ENCODE measurements around the gene PRKAG2.

PRKAG2 gene

GRCh38 chr7:151611878-151612277 is 265.0 kb downstream of the PRKAG2 start:
- Histone ChIP-seq H3K27me3 (replicated peaks; ENCODE audit: control insufficient read depth, insufficient read depth, low read length) (no peaks in the 10 kb centered on the region), H3K4me3 (replicated peaks; ENCODE audit: low read depth, low read length) (no peak overlapping the region), H3K36me3 (ENCODE audit: control insufficient read depth, insufficient read depth, low read length) (no peaks in the 10 kb centered on the region; the same call in 1 of the 2 replicates)
- TF ChIP-seq CTCF (IDR thresholded peaks at IDR 0.05; ENCODE audit: insufficient read depth, low read length, poor library complexity, severe bottlenecking) = no peak
- no peak for DNase-seq (ENCODE audit: extremely low read depth, insufficient read length)

- no peak for DNase-seq (ENCODE audit: extremely low read depth, insufficient read length)
Measured at GRCh38 chr7:151611041-151611440, 265.9 kb downstream of the PRKAG2 start.

GRCh38 chr7:151608031-151608551 is 268.8 kb downstream of the PRKAG2 start:
- no peak for TF ChIP-seq CTCF (IDR thresholded peaks at IDR 0.05; ENCODE audit: insufficient read depth, low read length, poor library complexity, severe bottlenecking)
- no peak for DNase-seq (ENCODE audit: extremely low read depth, insufficient read length)

More at GRCh38 chr7:151611041-151611440, 265.9 kb downstream of the PRKAG2 start:
- no peak for TF ChIP-seq CTCF (IDR thresholded peaks at IDR 0.05; ENCODE audit: insufficient read depth, low read length, poor library complexity, severe bottlenecking)
- Histone ChIP-seq H3K4me3 (replicated peaks; ENCODE audit: low read depth, low read length) (no peak overlapping the region), H3K27me3 (replicated peaks; ENCODE audit: control insufficient read depth, insufficient read depth, low read length) (no peaks in the 10 kb centered on the region), H3K36me3 (ENCODE audit: control insufficient read depth, insufficient read depth, low read length) (no peaks in the 10 kb centered on the region)

GRCh38 chr7:151607464-151607867 is 269.4 kb downstream of the PRKAG2 start:
- Histone ChIP-seq H3K36me3 (ENCODE audit: control insufficient read depth, insufficient read depth, low read length) (0 out of 2 replicates have a peak, but pooled peaks cover 2% of the 10 kb centered on the region), H3K27me3 (replicated peaks; ENCODE audit: control insufficient read depth, insufficient read depth, low read length) (no peaks in the 10 kb centered on the region), H3K4me3 (replicated peaks; ENCODE audit: low read depth, low read length) (no peak overlapping the region)
- no peak for DNase-seq (ENCODE audit: extremely low read depth, insufficient read length)
- no peak for TF ChIP-seq CTCF (IDR thresholded peaks at IDR 0.05; ENCODE audit: insufficient read depth, low read length, poor library complexity, severe bottlenecking)

More at GRCh38 chr7:151608031-151608551, 268.8 kb downstream of the PRKAG2 start:
- H3K27me3 ChIP-seq (replicated peaks; ENCODE audit: control insufficient read depth, insufficient read depth, low read length) = no peaks in the 10 kb centered on the region
- 0 out of 2 replicates have a peak, but pooled peaks cover 2% of the 10 kb centered on the region for H3K36me3 ChIP-seq (ENCODE audit: control insufficient read depth, insufficient read depth, low read length)
- no peak overlapping the region for H3K4me3 ChIP-seq (replicated peaks; ENCODE audit: low read depth, low read length)

- TF ChIP-seq CTCF (IDR thresholded peaks at IDR 0.05; ENCODE audit: insufficient read depth, low read length, poor library complexity, severe bottlenecking) = no peak
- no peak for DNase-seq (ENCODE audit: extremely low read depth, insufficient read length)
- Histone ChIP-seq H3K27me3 (replicated peaks; ENCODE audit: control insufficient read depth, insufficient read depth, low read length) (no peaks in the 10 kb centered on the region), H3K4me3 (replicated peaks; ENCODE audit: low read depth, low read length) (no peak overlapping the region), H3K36me3 (ENCODE audit: control insufficient read depth, insufficient read depth, low read length) (0 out of 2 replicates have a peak, but pooled peaks cover 2% of the 10 kb centered on the region)
Measured at GRCh38 chr7:151603951-151604350, 273.0 kb downstream of the PRKAG2 start.
